Measurements from ENCODE around the gene ADPRM. TPM values are rescaled to one million over a fixed set of nuclear protein-coding genes. Genes with fewer than 3 reads are reported as not detected.
A peak's percentile ranks its signal among the peaks of the same experiment; 100 is the strongest.

Gene ADPRM
- total RNA-seq, 1 experiment from 2014 or later = 8.8 TPM

DNA sequence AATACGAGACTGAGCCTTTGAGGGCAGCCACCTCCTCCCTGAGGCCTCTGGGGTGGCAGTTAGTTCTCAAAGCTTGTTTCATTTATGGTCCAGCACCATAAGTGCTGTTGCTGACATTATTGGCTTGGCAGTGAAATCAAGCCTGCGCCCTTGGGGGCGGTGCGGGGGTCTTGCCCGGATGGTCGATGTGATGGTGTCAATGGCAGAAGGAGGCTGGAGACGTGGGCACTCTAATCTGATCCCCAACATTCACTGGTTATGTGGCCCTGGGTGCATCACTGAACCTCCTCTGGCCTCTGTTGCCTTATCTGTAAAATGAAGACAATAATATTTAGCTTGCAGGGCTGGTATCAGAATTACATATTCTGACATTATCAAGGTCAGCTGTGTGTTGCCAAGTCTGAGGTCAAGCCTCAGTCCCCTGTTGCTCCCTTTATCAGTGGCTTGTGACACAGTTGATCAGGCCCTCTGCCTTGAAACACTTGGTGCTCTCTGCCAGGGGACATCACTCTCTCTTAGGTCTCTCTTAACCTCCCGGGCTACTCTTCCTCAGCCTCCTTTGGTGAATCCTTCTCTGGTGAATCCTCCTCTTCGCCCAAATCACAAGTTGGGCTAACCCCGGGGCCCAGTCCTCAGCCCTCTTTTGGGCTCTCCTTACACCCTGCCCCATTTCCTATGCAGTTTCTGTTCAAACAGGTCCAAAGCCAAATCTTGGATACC, 44.2 kb downstream of the ADPRM start:
- no peak for DNase-seq (ENCODE audit: low spot score)

DNA sequence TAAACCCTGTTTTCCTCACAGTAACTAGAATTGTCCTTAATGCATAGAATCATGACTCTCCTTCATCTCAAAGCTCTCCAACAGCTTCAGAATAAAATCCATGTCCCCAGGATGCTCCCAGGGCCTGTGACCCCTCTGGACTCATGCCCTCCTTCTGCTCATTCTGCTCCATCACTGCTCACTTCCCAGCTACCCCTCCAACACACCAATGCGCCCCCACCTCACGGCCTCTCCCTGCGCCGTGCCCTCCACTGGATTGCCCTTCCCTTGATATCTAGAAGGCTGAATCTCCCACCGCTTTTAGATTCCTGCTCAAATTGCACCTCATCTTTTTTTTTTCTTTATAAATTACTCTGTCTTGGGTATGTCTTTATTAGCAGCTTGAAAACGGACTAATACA, 45.0 kb downstream of the ADPRM start:
- no peak for DNase-seq (ENCODE audit: low spot score)

DNA sequence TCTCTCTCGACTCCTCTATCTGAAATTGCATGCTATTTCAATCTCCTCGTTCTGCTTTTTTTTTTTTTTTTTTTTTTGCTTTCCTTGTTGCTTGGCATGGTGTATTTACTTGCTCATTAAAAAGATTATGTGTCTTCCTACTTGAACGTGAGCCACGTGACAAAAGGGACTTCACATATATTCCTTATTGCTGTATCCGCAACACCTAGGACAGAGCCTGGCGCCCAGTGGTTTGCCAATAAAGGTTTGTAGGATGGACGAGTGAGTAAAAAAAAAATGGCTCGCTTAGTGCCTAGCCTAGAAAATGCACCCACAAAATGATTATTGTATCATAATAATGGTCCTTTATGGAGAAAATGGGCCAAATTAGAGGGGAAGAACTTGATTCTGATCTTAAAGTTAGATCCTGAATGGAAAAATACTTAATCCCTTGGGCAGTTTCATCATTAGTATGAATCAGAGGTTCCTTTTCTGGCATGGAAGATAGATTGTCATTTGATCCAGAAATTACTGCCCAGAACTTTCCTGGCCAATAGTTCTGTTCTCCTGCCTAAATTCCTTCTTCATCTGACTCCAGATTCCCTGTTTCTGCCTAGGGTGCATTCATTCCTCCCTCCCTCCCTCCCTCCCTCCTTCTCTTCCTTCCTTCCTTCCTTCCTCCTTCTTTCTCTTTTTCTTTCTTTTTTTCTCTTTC, 46.1 kb downstream of the ADPRM start:
- no peak for DNase-seq (ENCODE audit: low spot score)

DNA sequence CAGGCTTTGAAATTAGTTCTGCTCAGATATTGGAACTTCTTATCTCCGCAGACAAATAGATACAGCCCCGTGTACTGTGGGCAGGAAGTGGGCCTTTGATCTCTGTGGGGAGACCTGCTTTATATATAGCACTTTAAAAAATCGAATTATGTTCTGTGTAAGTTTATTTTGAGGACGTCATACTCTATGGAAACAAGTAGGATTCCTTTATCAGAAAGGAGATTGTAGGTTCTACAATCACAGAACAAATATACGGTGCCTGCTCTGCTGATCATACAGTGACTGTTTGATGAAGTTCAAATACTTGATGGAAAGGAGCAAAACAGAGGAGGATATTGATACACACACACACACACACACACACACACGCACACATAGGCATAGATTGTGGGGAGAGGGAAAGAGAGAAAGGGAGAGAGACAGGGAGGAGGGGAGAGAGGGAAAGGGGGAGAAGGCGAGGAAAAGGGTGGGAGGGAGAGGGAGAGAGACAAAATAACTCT, 47.2 kb downstream of the ADPRM start:
- DNase-seq (ENCODE audit: low spot score) = no peak

DNA sequence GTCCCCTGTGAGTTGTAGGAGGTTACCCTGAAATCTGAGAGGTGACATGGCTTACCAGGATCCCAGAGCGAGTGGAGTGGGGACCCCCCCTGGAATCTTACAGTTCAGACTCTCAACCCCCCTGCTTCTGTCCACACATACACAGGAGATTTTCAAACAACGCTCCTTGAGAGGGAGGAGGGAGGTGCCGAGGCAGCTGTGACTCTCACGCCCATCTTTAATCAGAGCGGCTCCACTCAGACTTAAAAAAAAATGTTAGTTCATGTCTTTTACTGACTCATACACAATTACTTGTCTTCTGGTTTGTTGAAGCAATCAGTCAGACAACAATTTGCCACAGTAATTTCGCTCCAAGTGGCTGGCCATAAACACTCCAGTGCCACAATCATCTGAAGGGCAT, 47.8 kb downstream of the ADPRM start:
- DNase-seq (ENCODE audit: low spot score) = peak; percentile 26

DNA sequence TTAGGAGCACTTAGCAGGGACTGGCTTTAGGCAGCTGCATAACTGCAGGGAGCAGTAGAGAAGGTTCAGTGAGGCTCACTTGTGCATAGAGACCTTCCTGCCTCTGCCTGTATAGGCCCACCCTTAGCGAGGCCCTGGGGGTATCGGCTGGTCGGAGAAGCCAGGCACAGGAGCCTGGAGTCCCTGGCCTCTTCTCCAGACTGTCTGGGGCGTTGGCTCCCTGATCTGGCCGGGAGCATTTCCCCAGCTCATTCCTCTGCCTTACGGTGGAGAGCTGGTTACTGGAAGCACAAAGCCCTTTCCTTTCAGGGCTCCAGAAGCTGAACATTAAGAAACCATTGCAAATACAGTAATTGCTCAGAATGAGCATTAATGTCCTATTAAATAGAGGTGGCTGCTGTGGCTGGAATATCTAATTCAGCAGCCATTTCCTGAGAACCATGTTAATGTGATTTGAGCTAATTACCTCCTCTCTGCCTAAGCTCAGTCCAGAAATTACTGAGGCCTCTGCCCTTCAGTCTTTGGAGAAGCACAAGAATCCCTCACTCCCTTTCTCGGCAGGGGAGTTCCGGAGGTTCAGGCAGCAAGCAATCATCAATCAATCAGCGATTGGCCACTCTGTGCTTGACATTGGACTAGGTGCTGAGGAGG, 51.3 kb downstream of the ADPRM start:
- no peak for DNase-seq (ENCODE audit: low spot score)

DNA sequence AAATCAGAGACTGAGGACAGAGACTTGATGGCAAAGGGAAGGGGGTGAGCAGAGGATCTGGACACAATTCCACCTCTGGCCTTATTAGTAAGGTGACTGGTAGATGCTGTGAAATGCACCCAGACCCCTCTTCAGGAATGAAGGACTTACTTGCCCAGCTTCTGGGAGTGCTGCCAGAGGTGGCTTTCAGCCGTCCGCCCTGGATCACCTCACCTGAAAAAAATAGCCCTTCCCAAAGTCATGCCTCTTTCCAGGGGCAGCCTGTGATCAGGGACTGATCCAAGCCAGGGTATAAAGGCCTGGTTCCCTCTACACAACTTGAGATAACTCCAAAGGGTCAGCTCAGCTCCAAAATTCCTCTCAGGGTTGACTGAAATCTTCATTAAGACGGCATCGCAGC, 52.8 kb downstream of the ADPRM start:
- DNase-seq (ENCODE audit: low spot score) = no peak

DNA sequence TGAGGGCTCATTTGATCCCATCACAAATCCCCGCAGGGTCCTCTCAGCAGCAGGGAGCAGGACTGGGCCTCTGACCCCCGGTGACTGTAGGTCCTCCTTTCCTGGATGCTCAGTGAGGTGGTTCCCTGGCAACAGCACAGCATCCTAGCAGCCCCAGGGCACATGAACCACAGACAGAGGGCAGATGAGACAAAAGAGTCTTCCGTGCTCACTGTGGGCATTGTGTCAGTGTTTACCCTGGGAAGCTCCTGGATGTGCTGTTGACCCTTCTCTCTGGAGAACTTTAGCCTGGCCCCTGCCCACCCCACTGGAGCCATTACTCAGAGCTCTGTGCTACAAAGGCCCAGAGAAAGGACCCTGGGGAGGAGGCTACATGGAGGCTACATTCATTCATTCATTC, 54.2 kb downstream of the ADPRM start:
- DNase-seq (ENCODE audit: low spot score) = no peak

DNA sequence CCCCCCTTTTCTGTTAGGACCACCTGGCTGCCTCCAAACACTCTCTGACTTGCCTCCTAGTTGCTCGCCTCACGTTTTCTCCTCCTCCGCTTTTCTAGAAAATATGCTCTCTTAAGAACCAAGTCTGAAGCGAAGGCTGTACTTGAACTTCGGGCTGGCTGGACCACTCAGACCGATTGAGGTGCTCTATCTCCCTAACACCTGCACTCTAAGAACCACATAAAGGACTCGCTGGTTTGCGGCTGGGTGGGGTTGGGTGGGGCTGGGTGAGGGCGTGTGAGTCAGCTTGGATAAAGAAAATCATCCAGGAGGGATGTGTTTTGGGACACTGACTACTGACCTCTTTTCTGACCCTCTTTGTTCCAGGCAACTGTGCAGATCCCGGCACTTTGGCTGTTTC, 55.3 kb downstream of the ADPRM start:
- DNase-seq (ENCODE audit: low spot score) = no peak

DNA sequence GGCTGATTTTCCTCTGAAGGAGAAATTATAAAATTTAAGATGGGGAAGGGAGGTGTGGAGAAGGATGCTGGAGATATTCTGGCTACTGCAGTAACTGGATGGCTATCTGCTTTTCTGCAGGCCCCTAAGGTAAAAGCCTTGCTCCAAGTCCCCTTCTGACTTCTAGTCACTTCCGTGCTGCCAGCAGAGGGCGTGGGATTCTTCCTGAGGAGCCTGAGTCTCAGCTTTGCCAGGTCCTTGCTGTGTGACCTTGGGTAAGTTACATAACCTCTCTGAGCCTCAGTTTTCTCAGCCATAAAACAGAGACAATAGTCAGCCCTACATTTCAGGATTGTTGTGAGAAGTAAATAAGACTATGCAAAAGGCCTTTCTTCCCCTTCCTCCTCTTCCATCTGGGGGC, 56.7 kb downstream of the ADPRM start:
- DNase-seq (ENCODE audit: low spot score) = peak; percentile 24

DNA sequence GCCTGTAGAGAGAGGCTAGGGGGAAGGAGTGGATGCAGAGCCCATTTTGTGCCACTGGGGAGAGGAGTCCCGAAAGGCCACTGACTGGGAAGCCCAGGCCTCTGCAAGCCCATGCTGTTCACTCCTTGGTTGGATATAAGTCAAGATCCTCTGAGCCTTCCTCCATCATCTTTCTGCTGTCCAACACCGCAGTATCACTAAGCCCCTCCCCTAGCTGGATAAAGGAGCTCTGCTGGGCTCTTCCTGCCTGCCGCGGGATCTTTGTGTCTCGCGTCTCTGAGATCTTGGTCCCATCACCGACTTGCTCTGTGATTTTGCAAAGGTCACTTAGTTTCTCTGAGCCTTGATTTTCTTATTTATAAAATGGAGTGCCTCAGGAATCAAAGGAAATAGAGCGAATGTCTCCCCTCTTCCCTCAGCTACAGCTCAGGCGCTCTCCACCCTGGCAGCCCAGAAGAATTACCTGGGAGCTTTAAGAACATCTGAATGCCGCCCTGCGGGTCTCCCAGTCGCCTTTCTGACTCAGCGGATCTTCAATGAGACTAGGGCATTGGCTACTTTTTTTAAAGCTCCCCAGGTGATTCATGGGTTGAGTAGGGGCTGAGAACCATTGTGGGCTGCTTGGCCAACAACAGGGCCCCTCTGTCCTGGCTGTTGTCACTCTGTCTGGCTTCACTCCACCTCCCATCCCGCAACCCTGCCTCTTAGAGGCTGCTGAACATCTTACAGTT, 57.6 kb downstream of the ADPRM start:
- no peak for DNase-seq (ENCODE audit: low spot score)

DNA sequence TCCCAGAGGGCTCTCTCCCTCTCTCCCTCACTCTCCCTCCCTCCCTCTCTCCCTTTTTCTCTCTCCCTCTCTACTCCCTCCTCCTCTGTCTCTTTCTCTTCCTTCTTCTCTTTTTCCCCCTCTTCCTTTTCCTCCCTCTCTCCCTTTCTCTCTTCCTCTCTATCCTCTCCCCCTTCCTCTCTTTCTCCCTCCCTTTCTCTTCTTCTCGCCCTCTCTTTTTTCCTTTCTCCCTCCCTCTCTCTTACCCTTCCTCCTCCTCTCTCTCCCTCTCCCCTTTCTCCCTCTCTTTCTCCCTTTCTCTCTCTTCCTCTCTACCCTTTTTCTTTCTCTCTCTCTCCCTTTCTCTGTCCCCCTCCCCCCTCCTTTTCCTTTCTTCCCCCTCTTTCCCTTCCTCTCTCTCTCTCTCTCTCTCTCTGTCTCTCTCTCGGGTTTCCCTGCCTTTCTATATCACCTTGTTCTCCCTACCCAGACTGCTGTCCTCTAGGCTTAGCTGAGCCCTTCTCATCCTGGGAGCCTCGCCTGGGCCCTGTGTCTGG, 58.3 kb downstream of the ADPRM start:
- no peak for DNase-seq (ENCODE audit: low spot score)

DNA sequence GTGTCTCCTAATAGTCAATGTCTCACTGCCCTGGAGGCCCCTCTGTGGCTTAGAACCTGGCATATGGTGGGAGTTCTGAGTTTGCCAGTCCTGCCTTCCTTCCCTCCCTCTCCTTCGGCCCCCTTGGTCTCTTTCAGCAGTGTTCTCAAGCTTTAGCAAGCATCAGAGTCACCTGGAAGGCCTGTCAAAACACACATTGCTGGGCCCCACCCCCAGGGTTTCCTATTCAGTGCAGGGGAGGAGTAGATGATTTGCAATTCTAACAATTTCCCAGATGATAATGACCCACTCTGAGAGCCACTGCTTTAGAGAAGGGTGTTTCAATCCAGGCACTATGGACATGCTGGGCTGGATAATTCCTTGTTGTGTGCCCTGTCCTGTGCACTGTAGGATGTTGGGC, 58.8 kb downstream of the ADPRM start:
- DNase-seq (ENCODE audit: low spot score) = no peak

DNA sequence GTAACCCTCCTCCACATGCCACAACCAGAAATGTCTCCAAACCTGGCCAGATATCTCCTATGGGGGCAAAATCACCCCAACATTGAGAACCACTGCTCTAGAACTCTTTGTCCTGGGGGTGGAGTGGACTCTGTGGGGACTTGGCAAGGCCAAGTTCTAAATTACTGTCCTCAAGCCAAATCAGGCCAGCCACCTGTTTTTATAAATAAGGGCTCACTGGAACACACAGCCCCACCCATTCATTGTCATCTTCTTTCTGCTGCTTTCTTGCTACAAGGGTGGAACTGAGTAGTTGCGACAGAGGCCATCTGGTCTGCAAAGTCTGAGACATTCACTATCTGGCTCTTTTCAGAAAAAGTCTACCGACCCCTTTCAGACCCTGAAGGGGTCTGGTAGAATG, 59.2 kb downstream of the ADPRM start:
- no peak for DNase-seq (ENCODE audit: low spot score)

DNA sequence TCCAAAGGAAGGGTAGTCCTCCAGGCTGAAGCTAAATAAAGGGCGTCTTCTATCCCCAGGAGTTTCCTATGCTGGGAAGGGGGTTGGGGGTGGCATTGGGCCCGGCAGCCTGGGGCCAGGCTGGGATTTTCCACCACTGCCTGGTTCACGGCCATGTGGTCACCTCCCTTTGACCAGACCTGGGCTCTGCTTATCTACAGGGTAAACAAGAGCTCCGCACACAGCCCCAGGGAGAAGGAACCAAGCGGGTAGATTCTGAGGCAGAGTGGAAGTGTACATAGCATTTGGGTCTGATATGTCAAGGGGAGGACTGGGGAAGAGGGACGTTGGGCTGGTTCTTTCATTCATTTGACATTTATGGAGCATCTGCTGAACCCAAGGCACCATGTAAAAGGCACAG, 59.7 kb downstream of the ADPRM start:
- DNase-seq (ENCODE audit: low spot score) = no peak

DNA sequence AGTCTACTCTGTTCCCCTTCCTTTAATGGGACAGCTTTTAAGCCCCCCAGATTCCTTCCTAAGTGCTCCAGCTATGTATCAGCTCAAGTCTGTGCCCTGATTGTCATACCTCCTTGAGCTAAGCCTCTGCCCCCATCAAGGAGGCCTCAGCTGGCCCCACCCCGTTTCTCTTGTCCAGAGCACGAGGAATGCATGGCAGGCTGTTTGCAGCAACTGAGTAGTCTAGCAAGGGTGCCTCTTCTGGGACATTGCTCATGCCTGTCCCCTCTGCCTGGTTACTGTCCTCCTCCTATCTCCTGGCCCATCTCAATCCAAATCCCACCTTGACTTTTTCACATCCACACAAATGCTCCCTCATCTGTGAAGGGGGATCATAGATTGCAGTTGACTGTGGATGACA, 60.3 kb downstream of the ADPRM start:
- no peak for DNase-seq (ENCODE audit: low spot score)

DNA sequence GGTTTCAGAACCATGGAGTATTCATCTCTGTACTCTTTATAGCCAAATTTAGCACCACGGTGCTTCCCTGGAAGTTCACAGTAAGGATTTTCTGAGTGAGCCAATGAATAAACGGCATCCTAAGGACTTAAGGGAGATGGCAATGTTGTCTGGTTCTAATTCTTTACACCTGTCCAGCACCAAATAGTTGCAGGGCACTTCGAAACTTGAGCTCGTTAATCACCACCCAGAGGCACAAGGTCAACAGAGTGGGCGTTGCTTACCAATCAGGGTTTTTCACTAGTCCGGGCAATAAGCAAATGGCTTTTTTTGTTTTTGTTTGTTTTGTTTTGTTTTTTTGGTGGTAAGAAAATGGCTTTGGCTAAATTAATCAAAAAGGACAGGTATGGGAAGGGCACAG, 60.7 kb downstream of the ADPRM start:
- DNase-seq (ENCODE audit: low spot score) = no peak

Other genes with a start within 250 kb of the ADPRM start
- not detected in 2 replicates for gene MYH4, start 228.0 kb upstream of the ADPRM start, total RNA-seq (2014; rRNA removed; shearing (Covaris generic))
- not detected in 2 replicates for gene MYH1, start 179.1 kb upstream of the ADPRM start, total RNA-seq (2014; rRNA removed; shearing (Covaris generic))
- not detected in 2 replicates for gene MYH2, start 147.9 kb upstream of the ADPRM start, total RNA-seq (2014; rRNA removed; shearing (Covaris generic))
- gene MYH3, start 40.3 kb upstream of the ADPRM start, total RNA-seq (2014; rRNA removed; shearing (Covaris generic)) = 0.04 TPM in 1 of 2 replicates, not detected in the other
- 24.7 and 27.6 TPM in 2 replicates for gene SCO1, start 61 bp upstream of the ADPRM start, total RNA-seq (2014; rRNA removed; shearing (Covaris generic))
- gene TMEM220, start 32.4 kb downstream of the ADPRM start, total RNA-seq (2014; rRNA removed; shearing (Covaris generic)) = not detected in 2 replicates
- not detected in 2 replicates for gene TMEM238L, start 106.5 kb downstream of the ADPRM start, total RNA-seq (2014; rRNA removed; shearing (Covaris generic))
- not detected in 2 replicates for gene PIRT, start 140.5 kb downstream of the ADPRM start, total RNA-seq (2014; rRNA removed; shearing (Covaris generic))